SH-SY5Y (cell line): Measurements from ENCODE around the gene CHD1L.

Experiments
- GATA2 ChIP-seq: IDR thresholded peaks from 2 replicates; pipeline ENCODE4 v1.6.1; 2011; ENCODE audit warnings: mild to moderate bottlenecking, low read depth, low read length
- GATA3 ChIP-seq: IDR thresholded peaks from 2 replicates; pipeline ENCODE4 v1.6.1; 2011; ENCODE audit warnings: low read depth, mild to moderate bottlenecking, low read length, moderate library complexity

- TF ChIP-seq GATA2 (no peak), GATA3 (no peak)
These were observed 28.2 kb downstream of the CHD1L start for GRCh38 chr1:147270721-147271120.
